GM12878 (cell line): ENCODE measurements around the gene BUD23. TPM values are rescaled to one million over a fixed set of nuclear protein-coding genes. Genes with fewer than 3 reads are reported as not detected.

ENCODE experiments used
- ATAC-seq: fragments of 200-7000 bp; cut with Tn5 transposase; 3 replicates; pipeline ENCODE4 v1.9.1; 2020; ENCODE audit warnings: mild to moderate bottlenecking, moderate library complexity
- BruUV-seq: library from RNA; stranded (reverse); fragments of 400-500 nt; replicated peaks from 2 replicates; lab custom pipeline; 2021; lab: Mats Ljungman, UMichigan
- CTCF ChIA-PET: fragments of 300-600 bp; sonication (Branson Sonifier 250); formaldehyde crosslinking; extraction: SDS; loops from one replicate; lab custom pipeline; 2021; ENCODE audit warnings: inconsistent platforms; lab: Yijun Ruan, JAX
- POLR2A ChIA-PET: fragments of 350-600 bp; formaldehyde crosslinking; extraction: SDS; loops from one replicate; lab custom pipeline; 2021; ENCODE audit warnings: inconsistent platforms; lab: Charles Lee
- RAD21 ChIA-PET: fragments of 300-600 bp; sonication (Branson Sonifier 250); formaldehyde crosslinking; loops from one replicate; lab custom pipeline; 2023; ENCODE audit warnings: antibody characterized with exemption; ENCODE audit not compliant: unreplicated experiment; lab: Charles Lee
- SMC1A ChIA-PET: fragments of 300-600 bp; sonication (Branson Sonifier 250); formaldehyde crosslinking; loops from one replicate; lab custom pipeline; 2023; ENCODE audit not compliant: unreplicated experiment, uncharacterized antibody; lab: Charles Lee
- DNase-seq: peaks from one replicate; pipeline ENCODE4 v3.0.0-alpha.2; 2011; ENCODE audit warnings: low read depth, low spot score
- FAIRE-seq: peaks from 3 replicates; lab custom pipeline; 2011; peaks lifted over from hg19 to GRCh38; lab: Jason Lieb, UNC
- H2AFZ ChIP-seq: 2 replicates; pipeline ENCODE4 v1.6.0; 2011; ENCODE audit warnings: low read depth, low read length, control low read depth; ENCODE audit not compliant: control insufficient read depth
- H3K27ac ChIP-seq: 2 replicates; pipeline ENCODE4 v1.5.1; 2011; ENCODE audit warnings: control low read depth; ENCODE audit not compliant: control insufficient read depth, insufficient read depth
- H3K27me3 ChIP-seq, 2 experiments: replicated peaks in 1 of 2; 2 replicates each; pipeline versions ENCODE4 v1.6.0 to v1.6.1; 2011; ENCODE audit warnings: low read length in 1 of 2; ENCODE audit not compliant: control insufficient read depth in 2 of 2, insufficient read depth in 2 of 2
- H3K36me3 ChIP-seq, 2 experiments: 2 replicates each; pipeline ENCODE4 v1.5.1; 2011; ENCODE audit warnings: low read length in 1 of 2; ENCODE audit not compliant: control insufficient read depth in 2 of 2, insufficient read depth in 2 of 2
- H3K4me1 ChIP-seq: 2 replicates; pipeline ENCODE4 v1.6.1; 2011; ENCODE audit warnings: mild to moderate bottlenecking, low read length, moderate library complexity, mixed read lengths; ENCODE audit not compliant: control insufficient read depth, insufficient read depth
- H3K4me2 ChIP-seq: 2 replicates; pipeline ENCODE4 v1.6.0; 2011; ENCODE audit warnings: control low read depth; ENCODE audit not compliant: control insufficient read depth, insufficient read depth
- H3K4me3 ChIP-seq: fragments of 200-600 bp; sonication (generic); 2 replicates; pipeline ENCODE4 v1.5.1; 2016
- H3K79me2 ChIP-seq: 2 replicates; pipeline ENCODE4 v1.6.0; 2011; ENCODE audit warnings: low read length; ENCODE audit not compliant: control insufficient read depth, insufficient read depth
- H3K9ac ChIP-seq: 2 replicates; pipeline ENCODE4 v1.8.0; 2011; ENCODE audit warnings: low read length, control low read depth, mixed read lengths; ENCODE audit not compliant: control insufficient read depth, insufficient read depth
- H3K9me3 ChIP-seq: replicated peaks from 3 replicates; pipeline ENCODE4 v1.5.1; 2011; ENCODE audit warnings: mild to moderate bottlenecking, low read length; ENCODE audit not compliant: control insufficient read depth, insufficient read depth
- H4K20me1 ChIP-seq: 2 replicates; pipeline ENCODE4 v1.6.0; 2011; ENCODE audit not compliant: control insufficient read depth, insufficient read depth
- E2F8 ChIP-seq: fragments of 450-650 bp; IDR thresholded peaks from 2 replicates; pipeline ENCODE4 v1.6.1; 2018; ENCODE audit warnings: mild to moderate bottlenecking, low read depth, moderate library complexity; ENCODE audit not compliant: partially characterized antibody
- ELK1 ChIP-seq: IDR thresholded peaks from 2 replicates; pipeline ENCODE4 v1.6.1; 2012; ENCODE audit warnings: low read depth, low read length, improper control_type of control experiment
- ETV6 ChIP-seq, 2 experiments: fragments of 450-650 bp in 1 of 2; IDR thresholded peaks in 1 of 2; conservative IDR thresholded peaks in 1 of 2; 2 replicates each; pipeline ENCODE4 v1.6.1; 2014; ENCODE audit warnings: antibody characterized with exemption in 1 of 2, borderline replicate concordance in 1 of 2, low read depth in 1 of 2, mild to moderate bottlenecking in 1 of 2, moderate library complexity in 1 of 2
- IRF5 ChIP-seq: fragments of 450-650 bp; IDR thresholded peaks from 2 replicates; pipeline ENCODE4 v1.6.1; 2017; ENCODE audit warnings: borderline replicate concordance
- MAX ChIP-seq: IDR thresholded peaks from 2 replicates; pipeline ENCODE4 v1.6.1; 2012; ENCODE audit warnings: low read depth, low read length, improper control_type of control experiment
- NFXL1 ChIP-seq: fragments of 450-650 bp; IDR thresholded peaks from 2 replicates; pipeline ENCODE4 v1.6.1; 2017; ENCODE audit warnings: antibody characterized with exemption, mild to moderate bottlenecking, borderline replicate concordance
- POLR2A ChIP-seq: IDR thresholded peaks from 2 replicates; pipeline ENCODE4 v1.6.1; 2011; ENCODE audit warnings: low read depth, mild to moderate bottlenecking, low read length
- SREBF1 ChIP-seq: IDR thresholded peaks from 2 replicates; pipeline ENCODE4 v1.6.1; 2012; ENCODE audit warnings: mild to moderate bottlenecking, low read length
- SRF ChIP-seq, 2 experiments: IDR thresholded peaks; 2 replicates each; pipeline ENCODE4 v1.6.1; 2011; ENCODE audit warnings: low read depth in 2 of 2, low read length in 2 of 2, mild to moderate bottlenecking in 1 of 2, moderate library complexity in 1 of 2
- SUPT20H ChIP-seq: IDR thresholded peaks from 2 replicates; pipeline ENCODE4 v1.6.1; 2011; ENCODE audit warnings: low read depth, mild to moderate bottlenecking, low read length, moderate library complexity, borderline replicate concordance; ENCODE audit not compliant: control insufficient read depth
- TAF1 ChIP-seq: IDR thresholded peaks from 2 replicates; pipeline ENCODE4 v1.6.1; 2011; ENCODE audit warnings: mild to moderate bottlenecking, low read depth, low read length, borderline replicate concordance
- whole genome bisulfite sequencing: methylation state at CpG from one replicate; pipeline ENCODE4 v1.1.6; 2016; ENCODE audit warnings: low lambda C conversion rate; ENCODE audit not compliant: insufficient replicate concordance, insufficient coverage; ENCODE audit errors: missing lambda C conversion rate; 5-methylcytosine and 5-hydroxymethylcytosine counted together
- in situ Hi-C: fragments of 300-500 bp; cut with MboI; formaldehyde crosslinking; loops from 9 replicates; pipeline ENCODE4 v1.14.3; 2018; ENCODE audit warnings: mixed read lengths
- intact Hi-C: fragments of 100-400 bp; cut with micrococcal nuclease; formaldehyde crosslinking; loops from one replicate; pipeline ENCODE4 v1.14.2; 2022; ENCODE audit not compliant: unreplicated experiment
- polyA plus RNA-seq, 11 experiments: library from polyadenylated mRNA; depleted of rRNA in 4 of 11; unstranded in 6 of 11; stranded (reverse) in 5 of 11; fragments of >200 nt; fragmentation: Nextera tagmentation in 4 of 11; fragmentation: Illumina TruSeq in 1 of 11; extraction: Ambion mirVana in 4 of 11; extraction: Trizol in 1 of 11; gene quantifications; 1 replicate in 1 of 11; 2 replicates in 10 of 11; pipeline versions ENCODE4 v1.2.1 to v1.2.3, GENCODE V29; 2011 to 2016; ENCODE audit warnings: inconsistent platforms in 2 of 11, missing spikeins in 2 of 11, low read depth in 1 of 11
- total RNA-seq, 4 experiments: library from RNA; depleted of rRNA in 3 of 4; stranded (reverse); fragments of >200 nt in 3 of 4; fragmentation: Illumina TruSeq in 1 of 4; extraction: Trizol in 1 of 4; gene quantifications; 2 replicates each; pipeline versions ENCODE4 v1.2.1 to v1.2.3, GENCODE V29; 2013 to 2021

The BUD23 gene
- total and polyA plus RNA-seq, 10 of the 15 experiments (the other 5 are each of a cell fraction or from before 2014, with no cell fraction given): 36.4 to 138 (median 99.5) TPM

GRCh38 chr7:73646785-73647724 is 36.3 kb upstream of the BUD23 start:
- SMC1A ChIA-PET: no interaction called here
- RAD21 ChIA-PET: no interaction called here
- intact Hi-C loops (no loop called here), in situ Hi-C loops (no loop called here)
- Histone ChIP-seq H3K4me3 (no peak overlapping the region), H3K9me3 (no peaks in the 10 kb centered on the region; the same call in 2 of the 3 replicates), H3K27me3 (peaks cover 1 to 11% of the 10 kb centered on the region in 2 experiments), H3K4me2 (no peak overlapping the region), H3K27ac (no peak overlapping the region), H2AFZ (no peak overlapping the region), H3K9ac (no peak overlapping the region), H3K79me2 (no peaks in the 10 kb centered on the region), H3K4me1 (no peaks in the 10 kb centered on the region), H4K20me1 (no peaks in the 10 kb centered on the region), H3K36me3 (no peaks in the 10 kb centered on the region)
- CTCF ChIA-PET: no interaction called here
- BruUV-seq: no TSS peak
- ATAC-seq: no peak
- DNase-seq: no peak
- POLR2A ChIA-PET: no interaction called here
- WGBS: 24% methylated on average over 16 of the region's 16 CpGs
- FAIRE-seq: no peak
- no peak for TF ChIP-seq NFXL1
- no peak for TF ChIP-seq SUPT20H
- TF ChIP-seq ELK1: no peak
- TF ChIP-seq MAX: no peak
- TF ChIP-seq TAF1: no peak
- no peak for TF ChIP-seq SRF (IDR thresholded peaks at IDR 0.05; ENCODE audit: low read depth in 2 of 2, low read length in 2 of 2)
- TF ChIP-seq ETV6 (conservative IDR thresholded peaks at IDR 0.05 in 1 of 2, IDR thresholded peaks at IDR 0.05 in 1 of 2; ENCODE audit: borderline replicate concordance in 1 of 2, low read depth in 1 of 2): no peak
- no peak for TF ChIP-seq E2F8
- no peak for TF ChIP-seq POLR2A
- no peak for TF ChIP-seq IRF5
- no peak for TF ChIP-seq SREBF1
